Naive thymus-derived CD8-positive, alpha-beta T cell (primary cell): Measurements from ENCODE around the gene ACOXL. TPM values are rescaled to one million over a fixed set of nuclear protein-coding genes. Genes with fewer than 3 reads are reported as not detected.

Experiments used
- ATAC-seq, 2 donors: fragments of 150-1000 bp; cut with Tn5 transposase in 1 of 2; sonication (Bioruptor Pico), chemical (Tn5 transposase) in 1 of 2; 1 replicate in 1 of 2; 2 replicates in 1 of 2; pipeline ENCODE4 v1.10.0; 2021; ENCODE audit warnings: mild to moderate bottlenecking in 2 of 2, moderate library complexity in 2 of 2
- POLR2A ChIA-PET: fragments of 350-600 bp; sonication (Branson Sonifier 250); formaldehyde crosslinking; loops from one replicate; lab custom pipeline; 2021; ENCODE audit warnings: antibody characterized with exemption; lab: Charles Lee
- DNase-seq, 10 donors: peaks; one replicate each; pipeline versions ENCODE4 v3.0.0 to v3.0.0-alpha.2; 2020 to 2022
- H3K27ac Mint-ChIP-seq, 10 donors: one replicate each; pipeline ENCODE4 v1.8.0; 2020 to 2022; ENCODE audit warnings: mild to moderate bottlenecking in 10 of 10, mixed read lengths in 10 of 10, moderate library complexity in 4 of 10, inconsistent platforms in 1 of 10
- H3K27me3 Mint-ChIP-seq, 5 donors: one replicate each; pipeline ENCODE4 v1.8.0; 2021 to 2022; ENCODE audit warnings: mixed read lengths in 5 of 5
- H3K36me3 Mint-ChIP-seq, 3 donors: one replicate each; pipeline ENCODE4 v1.8.0; 2020 to 2022; ENCODE audit warnings: mixed read lengths in 3 of 3, mild to moderate bottlenecking in 2 of 3, inconsistent platforms in 1 of 3
- H3K4me1 Mint-ChIP-seq, 4 donors: one replicate each; pipeline ENCODE4 v1.8.0; 2021 to 2022; ENCODE audit warnings: mixed read lengths in 4 of 4
- H3K4me3 Mint-ChIP-seq, 10 donors: one replicate each; pipeline ENCODE4 v1.8.0; 2020 to 2022; ENCODE audit warnings: mild to moderate bottlenecking in 10 of 10, mixed read lengths in 10 of 10, moderate library complexity in 6 of 10, inconsistent platforms in 1 of 10
- H3K9me3 Mint-ChIP-seq, 9 donors: one replicate each; pipeline ENCODE4 v1.8.0; 2020 to 2022; ENCODE audit warnings: mixed read lengths in 9 of 9, mild to moderate bottlenecking in 3 of 9, inconsistent platforms in 1 of 9, moderate library complexity in 1 of 9
- polyA plus RNA-seq, 3 donors: library from polyadenylated mRNA; unstranded; fragments of 300-500 nt; fragmentation: Illumina TruSeq; gene quantifications; one replicate each; pipeline ENCODE4 v1.2.3, GENCODE V29; 2021
- total RNA-seq, 8 experiments: library from RNA in 2 of 8; stranded (reverse) in 2 of 8; gene quantifications; one replicate each; pipeline ENCODE4 v1.2.3 and lab custom pipeline; 2021 to 2026

The ACOXL gene
- total and polyA plus RNA-seq, 5 experiments from 2014 or later, result not detected

DNA sequence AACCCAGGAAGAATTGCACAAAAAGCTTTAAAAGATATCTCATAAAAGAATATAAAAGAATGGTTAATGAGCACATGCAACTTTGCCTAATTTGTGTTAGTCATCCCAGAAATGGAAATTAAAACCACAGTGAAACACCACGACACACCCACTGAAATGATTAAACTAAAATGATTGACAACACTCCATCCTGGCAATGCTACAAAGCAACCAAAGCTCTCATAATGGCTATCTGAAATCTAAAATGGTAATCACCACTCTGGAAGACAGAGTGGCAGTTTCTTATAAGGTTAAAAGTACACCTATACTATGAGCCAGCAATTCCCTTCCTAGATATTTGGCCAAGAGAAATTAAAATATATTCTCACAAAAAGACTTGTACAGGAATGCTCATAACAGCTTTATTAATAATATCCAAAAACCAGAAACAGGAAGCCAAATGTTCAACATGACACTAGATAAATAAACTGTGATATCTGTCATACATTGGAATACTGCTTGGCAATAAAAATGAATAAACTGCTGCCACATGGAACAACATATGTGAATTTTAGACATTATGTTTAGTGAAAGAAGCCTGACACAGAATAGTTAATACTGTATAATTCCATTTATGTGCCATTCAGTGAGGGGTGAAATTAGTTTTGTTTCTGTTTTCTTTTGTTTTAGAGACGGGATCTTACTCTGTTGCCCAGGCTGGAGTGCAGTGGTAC is 283.1 kb downstream of the ACOXL start:
- peaks cover 6 to 13% (median 9%) of the 10 kb centered on the region in 4 donors for H3K4me1 Mint-ChIP-seq
- H3K27me3 Mint-ChIP-seq, result peaks cover 0 to 2% (median 0%) of the 10 kb centered on the region in 5 donors
- peaks cover 0 to 41% (median 6%) of the 10 kb centered on the region in 9 donors for H3K9me3 Mint-ChIP-seq
- no peak for ATAC-seq
- H3K4me3 Mint-ChIP-seq, result no peak overlapping the region
- POLR2A ChIA-PET, result no interaction called here
- H3K27ac Mint-ChIP-seq, result no peak overlapping the region
- H3K36me3 Mint-ChIP-seq, result peaks cover 0 to 15% (median 12%) of the 10 kb centered on the region in 3 donors
- DNase-seq, result no peak

DNA sequence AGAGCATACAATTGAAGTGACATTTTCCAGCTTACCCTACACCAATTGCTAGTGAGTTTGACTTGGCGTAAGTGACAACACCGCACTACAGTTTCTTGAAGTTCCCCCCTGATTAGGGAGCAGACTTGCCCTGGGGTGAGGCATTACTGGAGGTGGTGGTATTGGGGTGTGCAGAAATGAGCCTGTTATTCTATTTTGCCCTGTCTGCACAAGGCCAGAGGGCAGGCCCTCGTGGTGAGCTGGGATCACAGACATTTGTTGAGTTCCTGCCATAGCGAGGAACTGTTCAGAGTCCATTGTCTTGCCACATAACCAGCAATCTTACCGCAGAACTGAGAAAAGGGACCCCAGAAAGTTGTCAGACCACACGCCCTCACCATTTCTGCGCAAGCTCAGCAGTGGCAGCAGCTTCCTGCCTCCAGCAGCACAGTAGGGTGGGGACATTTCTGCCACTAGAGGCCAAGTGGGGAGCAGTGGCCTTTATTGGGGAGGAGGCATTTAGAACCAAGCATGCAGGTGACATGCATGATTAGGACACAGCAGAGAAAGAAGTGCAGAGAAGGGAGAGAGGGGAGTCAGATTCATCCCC is 284.8 kb downstream of the ACOXL start:
- Mint-ChIP-seq H3K4me1 (peaks cover 6 to 13% (median 9%) of the 10 kb centered on the region in 4 donors), H3K27ac (peak overlapping the region in 4 of 10 donors; percentile 36 to 73 (median 63)), H3K9me3 (peaks cover 0 to 24% (median 3%) of the 10 kb centered on the region in 9 donors), H3K4me3 (peak overlapping the region in 2 of 10 donors; percentile 5 to 48), H3K27me3 (no peaks in the 10 kb centered on the region), H3K36me3 (peaks cover 0 to 15% (median 11%) of the 10 kb centered on the region in 3 donors)
- DNase-seq, result peak in 1 of 10 donors; percentile 12
- POLR2A ChIA-PET, result interaction anchor here (0.8 kb wide), 1 partner anchor 159 kb away, joined by 3 read pairs; no protein-coding TSS in a partner anchor
- ATAC-seq, result peak in 1 of 2 donors; percentile 47

DNA sequence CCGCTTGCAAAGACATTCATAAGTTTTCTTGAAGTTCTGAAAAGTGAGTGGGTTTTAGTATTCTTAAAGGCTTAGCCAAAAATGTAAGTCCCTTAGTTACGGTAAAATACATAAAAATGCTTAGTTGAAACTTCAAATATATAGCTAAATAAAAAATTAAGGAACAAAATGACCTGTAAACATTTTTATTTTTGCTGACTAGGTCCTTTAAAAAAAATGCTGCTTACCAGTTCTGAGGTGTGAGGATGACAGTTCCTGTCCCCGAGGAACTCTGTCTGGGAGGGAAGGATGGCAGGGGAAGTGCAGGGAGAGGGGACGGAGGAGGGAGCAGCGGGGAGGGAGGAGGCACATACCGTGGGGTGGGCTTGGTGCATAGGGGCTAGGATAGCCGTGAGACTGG is 285.5 kb downstream of the ACOXL start:
- Mint-ChIP-seq H3K9me3 (peaks cover 0 to 16% (median 3%) of the 10 kb centered on the region in 9 donors), H3K27me3 (no peaks in the 10 kb centered on the region), H3K4me3 (no peak overlapping the region), H3K4me1 (peaks cover 7 to 13% (median 10%) of the 10 kb centered on the region in 4 donors), H3K36me3 (peaks cover 0 to 11% (median 9%) of the 10 kb centered on the region in 3 donors), H3K27ac (peak overlapping the region in 3 of 10 donors; percentile 16 to 85 (median 65))
- ATAC-seq, result no peak
- POLR2A ChIA-PET, result no interaction called here
- no peak for DNase-seq

DNA sequence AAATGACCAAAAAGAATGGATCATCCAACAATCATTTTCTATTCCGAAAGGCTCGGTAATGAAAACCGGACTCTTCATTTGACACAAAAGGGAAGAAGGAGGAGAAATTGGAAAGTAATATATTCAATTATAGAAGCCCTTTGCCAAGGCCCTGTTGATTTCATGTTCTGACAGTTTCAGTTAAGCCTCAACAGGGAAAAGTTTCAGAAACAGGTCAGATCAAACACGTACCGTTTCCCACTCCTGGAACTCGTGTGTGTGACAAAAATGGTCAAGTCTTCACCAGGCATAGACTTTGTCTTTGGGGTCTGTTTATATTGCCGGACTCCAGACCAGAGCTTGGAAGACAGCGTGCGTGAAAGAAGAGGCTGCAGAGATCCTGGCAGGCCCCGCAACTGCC is 287.0 kb downstream of the ACOXL start:
- POLR2A ChIA-PET, result no interaction called here
- H3K4me1 Mint-ChIP-seq, result peaks cover 7 to 14% (median 11%) of the 10 kb centered on the region in 4 donors
- H3K27ac Mint-ChIP-seq, result peak overlapping the region in 1 of 10 donors; percentile 19
- no peak for ATAC-seq
- H3K27me3 Mint-ChIP-seq, result no peaks in the 10 kb centered on the region
- H3K36me3 Mint-ChIP-seq, result peaks cover 0 to 2% (median 0%) of the 10 kb centered on the region in 3 donors
- peaks cover 0 to 3% (median 0%) of the 10 kb centered on the region in 9 donors for H3K9me3 Mint-ChIP-seq
- DNase-seq, result no peak
- no peak overlapping the region for H3K4me3 Mint-ChIP-seq

DNA sequence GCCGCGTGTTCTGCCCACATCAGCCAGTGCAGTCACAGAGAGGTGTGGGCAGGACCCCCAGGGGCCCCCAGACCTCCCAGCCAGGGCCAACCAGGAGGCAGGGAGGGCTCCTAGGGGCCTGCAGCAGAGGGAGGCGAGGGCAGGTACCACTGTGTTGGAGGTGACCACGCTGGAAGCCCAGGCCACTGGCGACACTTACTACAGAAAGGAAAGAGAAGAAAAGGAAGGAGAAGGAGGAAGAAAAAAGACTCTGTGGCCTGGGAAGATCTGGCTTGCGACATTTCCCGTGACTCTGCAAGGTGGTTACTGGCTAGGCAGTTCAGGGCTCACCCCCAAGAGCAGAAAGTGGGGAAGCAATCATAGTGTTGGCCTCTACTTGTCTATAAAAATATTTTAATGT is 290.3 kb downstream of the ACOXL start:
- H3K4me1 Mint-ChIP-seq, result peaks cover 0 to 5% (median 2%) of the 10 kb centered on the region in 4 donors

DNA sequence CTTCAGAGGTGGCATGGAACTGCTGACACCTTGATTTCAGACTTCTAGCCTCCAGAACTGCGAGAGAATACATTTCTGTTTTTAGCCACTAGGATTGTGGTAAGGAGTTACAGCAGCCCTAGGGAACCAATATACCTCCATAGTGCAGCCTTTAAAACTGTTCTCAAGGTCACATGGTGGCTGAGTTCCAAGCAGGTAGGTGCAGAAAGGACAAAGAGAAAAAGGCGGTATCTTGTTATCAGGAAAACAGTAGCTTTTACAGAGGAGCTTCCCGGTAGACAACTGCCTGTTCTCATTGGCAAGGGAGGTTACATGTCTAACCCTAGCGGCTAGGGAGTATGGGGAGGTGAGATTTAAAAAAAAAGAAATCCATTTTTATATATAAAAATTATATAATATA is 292.1 kb downstream of the ACOXL start:
- no peak for DNase-seq
- Mint-ChIP-seq H3K9me3 (peaks cover 0 to 8% (median 0%) of the 10 kb centered on the region in 9 donors), H3K27ac (no peak overlapping the region), H3K27me3 (no peaks in the 10 kb centered on the region), H3K36me3 (peaks cover 0 to 5% (median 4%) of the 10 kb centered on the region in 3 donors), H3K4me3 (no peak overlapping the region), H3K4me1 (peaks cover 0 to 5% (median under 1%) of the 10 kb centered on the region in 4 donors)
- ATAC-seq, result no peak
- POLR2A ChIA-PET, result no interaction called here

More for the DNA sequence above, 290.3 kb downstream of the ACOXL start:
- Mint-ChIP-seq H3K4me3 (no peak overlapping the region), H3K27me3 (no peaks in the 10 kb centered on the region), H3K27ac (peak overlapping the region in 1 of 10 donors; percentile 47), H3K9me3 (no peaks in the 10 kb centered on the region), H3K36me3 (no peaks in the 10 kb centered on the region)
- no peak for ATAC-seq
- DNase-seq, result no peak
- POLR2A ChIA-PET, result no interaction called here

DNA sequence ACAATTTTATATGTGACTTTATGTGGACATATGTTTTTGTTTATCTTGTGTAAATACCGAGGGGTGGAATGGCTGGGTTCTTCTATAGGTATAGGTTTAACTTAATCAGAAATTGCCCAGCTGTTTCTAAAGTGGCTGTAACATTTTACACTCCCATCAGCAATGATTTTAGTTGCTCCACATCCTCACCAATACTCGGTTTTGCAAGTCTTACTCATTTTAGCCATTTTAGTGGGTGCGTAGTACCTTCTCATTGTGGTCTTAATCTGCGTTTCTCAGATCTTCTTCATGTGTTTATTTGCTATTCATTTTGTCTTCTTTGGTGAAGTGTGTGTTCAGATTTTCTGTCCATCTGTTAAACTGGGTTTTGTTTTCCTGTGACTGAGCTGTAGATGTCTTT is 292.9 kb downstream of the ACOXL start:
- no peak overlapping the region for H3K4me3 Mint-ChIP-seq
- H3K4me1 Mint-ChIP-seq, result peaks cover 0 to 6% (median 3%) of the 10 kb centered on the region in 4 donors
- H3K36me3 Mint-ChIP-seq, result peaks cover 0 to 5% (median 4%) of the 10 kb centered on the region in 3 donors
- no peaks in the 10 kb centered on the region for H3K27me3 Mint-ChIP-seq
- no peak overlapping the region for H3K27ac Mint-ChIP-seq
- DNase-seq, result no peak
- H3K9me3 Mint-ChIP-seq, result peaks cover 0 to 8% (median 0%) of the 10 kb centered on the region in 9 donors
- POLR2A ChIA-PET, result no interaction called here
- no peak for ATAC-seq

DNA sequence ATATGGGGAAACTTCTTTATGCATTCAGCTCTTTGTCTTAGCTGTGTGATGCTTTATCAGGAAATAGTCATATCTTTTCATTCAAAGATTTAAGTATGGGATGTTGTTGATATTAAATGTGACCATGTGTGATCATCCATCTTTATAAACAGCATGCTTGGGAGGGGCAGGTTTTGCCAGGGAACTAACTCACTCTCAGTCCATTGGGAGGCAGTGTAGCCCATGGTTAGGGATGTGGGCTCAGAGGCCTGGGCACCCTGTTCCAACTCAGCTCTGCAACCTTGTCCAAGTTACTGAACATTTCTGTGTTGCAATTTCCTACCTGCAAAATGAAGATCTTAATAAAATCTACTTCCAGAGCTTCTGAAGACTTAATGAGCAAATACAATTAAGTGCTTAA is 296.3 kb downstream of the ACOXL start:
- no peak for ATAC-seq
- H3K27me3 Mint-ChIP-seq, result peaks cover 0 to 3% (median 0%) of the 10 kb centered on the region in 5 donors
- peaks cover 0 to 13% (median 1%) of the 10 kb centered on the region in 4 donors for H3K4me1 Mint-ChIP-seq
- DNase-seq, result no peak
- H3K36me3 Mint-ChIP-seq, result peaks cover 0 to 5% (median 4%) of the 10 kb centered on the region in 3 donors
- H3K27ac Mint-ChIP-seq, result no peak overlapping the region
- peaks cover 0 to 8% (median 0%) of the 10 kb centered on the region in 9 donors for H3K9me3 Mint-ChIP-seq
- H3K4me3 Mint-ChIP-seq, result no peak overlapping the region
- POLR2A ChIA-PET, result no interaction called here

DNA sequence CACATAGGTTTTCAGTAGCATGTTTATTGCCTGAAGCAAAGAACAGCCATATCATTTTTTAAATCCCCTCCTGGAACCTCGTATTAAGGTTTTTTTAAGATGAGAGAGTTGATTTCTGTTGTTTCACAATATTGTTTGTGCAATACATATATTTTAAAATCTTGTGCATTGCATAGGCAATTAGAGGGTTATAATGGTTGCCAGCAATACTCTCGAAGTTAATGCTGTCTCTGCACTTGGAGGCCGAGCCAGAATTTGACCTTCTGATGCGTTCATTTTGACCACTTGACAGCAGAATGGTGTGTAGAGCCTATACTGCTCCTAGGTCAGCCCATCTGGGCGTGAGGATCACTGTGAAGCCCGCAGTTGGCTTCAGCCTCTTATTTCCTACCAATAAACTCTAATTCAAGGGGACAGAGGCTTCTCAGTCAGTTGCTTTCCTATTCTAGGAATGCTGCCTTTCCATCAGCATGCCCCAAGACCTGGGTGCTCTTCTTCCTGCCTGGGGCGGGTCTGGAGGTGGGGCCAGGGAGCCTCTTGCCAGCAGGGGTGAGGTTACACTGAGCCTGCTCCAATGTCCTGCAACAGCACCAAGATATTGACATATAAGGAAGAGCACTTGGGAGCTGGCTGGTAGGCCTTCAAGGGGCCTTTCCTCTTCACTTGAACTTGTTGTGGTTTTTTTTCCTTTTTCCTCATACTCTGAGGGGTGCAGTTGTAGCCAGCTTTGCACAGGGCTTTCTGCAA is 297.0 kb downstream of the ACOXL start:
- ATAC-seq (no peak), DNase-seq (no peak)
- Mint-ChIP-seq H3K9me3 (peaks cover 0 to 8% (median 0%) of the 10 kb centered on the region in 9 donors), H3K4me3 (no peak overlapping the region), H3K36me3 (peaks cover 0 to 5% (median 4%) of the 10 kb centered on the region in 3 donors), H3K4me1 (peaks cover 0 to 16% (median 1%) of the 10 kb centered on the region in 4 donors), H3K27me3 (peaks cover 0 to 3% (median 0%) of the 10 kb centered on the region in 5 donors), H3K27ac (no peak overlapping the region)
- POLR2A ChIA-PET, result no interaction called here

DNA sequence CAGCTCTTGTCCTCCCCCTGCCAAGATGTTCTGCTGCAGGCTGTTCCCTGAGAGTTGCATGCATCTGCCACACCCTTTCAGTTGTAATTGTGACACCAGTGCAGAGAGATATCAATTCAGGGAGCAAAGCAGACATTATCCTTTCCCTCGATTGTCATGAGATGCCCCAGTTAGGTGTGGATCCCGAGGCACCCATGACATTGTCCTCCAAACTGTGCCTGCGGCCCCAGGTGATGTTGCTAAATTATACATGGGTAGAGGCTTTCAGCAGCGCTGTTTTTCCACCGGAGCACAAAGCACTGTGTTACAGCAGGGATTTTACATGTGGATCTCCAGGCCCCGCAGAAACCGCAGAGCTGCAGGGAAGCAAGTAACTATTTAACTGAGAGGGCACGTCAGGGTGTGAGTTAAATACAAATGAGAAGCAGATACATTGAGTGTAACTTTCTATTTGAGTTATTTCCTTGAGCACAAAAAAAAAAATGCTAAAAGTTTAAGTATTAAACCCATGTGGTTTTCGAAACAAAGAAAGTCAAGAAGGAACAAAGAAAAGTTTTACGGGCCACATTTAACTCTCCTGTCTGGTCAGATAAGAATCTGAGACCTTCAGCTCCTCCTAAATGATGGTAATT is 298.0 kb downstream of the ACOXL start:
- POLR2A ChIA-PET, result no interaction called here
- DNase-seq (no peak), ATAC-seq (no peak)
- H3K4me1 Mint-ChIP-seq, result peaks cover 0 to 18% (median 1%) of the 10 kb centered on the region in 4 donors
- peaks cover 0 to 8% (median 0%) of the 10 kb centered on the region in 9 donors for H3K9me3 Mint-ChIP-seq
- peaks cover 0 to 3% (median 0%) of the 10 kb centered on the region in 5 donors for H3K27me3 Mint-ChIP-seq
- peak overlapping the region in 1 of 10 donors; percentile 3 for H3K4me3 Mint-ChIP-seq
- H3K36me3 Mint-ChIP-seq, result peaks cover 0 to 5% (median 4%) of the 10 kb centered on the region in 3 donors
- H3K27ac Mint-ChIP-seq, result no peak overlapping the region

DNA sequence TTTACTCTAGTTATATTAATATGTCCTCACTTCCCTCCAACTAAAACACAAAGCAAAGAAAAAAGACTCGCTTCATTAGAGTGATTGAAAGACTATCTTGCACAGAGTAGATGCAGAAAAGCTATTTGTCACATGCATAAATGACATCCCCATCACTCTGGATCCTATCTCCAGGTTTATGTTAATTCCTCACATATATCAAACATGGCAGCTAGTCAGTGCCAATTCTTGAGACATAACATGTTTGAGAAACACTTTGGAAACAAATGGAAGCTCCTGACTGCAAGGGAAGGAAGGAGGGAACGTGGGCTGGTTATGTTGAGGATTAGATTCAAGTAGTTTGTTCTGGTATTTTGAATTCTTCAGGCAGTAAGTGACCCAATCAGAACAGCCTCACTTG is 298.6 kb downstream of the ACOXL start:
- Mint-ChIP-seq H3K27ac (no peak overlapping the region), H3K27me3 (peaks cover 0 to 3% (median 0%) of the 10 kb centered on the region in 5 donors)

More for the DNA sequence above, 298.6 kb downstream of the ACOXL start:
- Mint-ChIP-seq H3K4me3 (no peak overlapping the region), H3K9me3 (peaks cover 0 to 8% (median 0%) of the 10 kb centered on the region in 9 donors), H3K36me3 (peaks cover 0 to 5% (median 4%) of the 10 kb centered on the region in 3 donors), H3K4me1 (peaks cover 0 to 22% (median 1%) of the 10 kb centered on the region in 4 donors)
- POLR2A ChIA-PET, result no interaction called here
- ATAC-seq (no peak), DNase-seq (no peak)
